HG03060 (cell line): ENCODE results near the gene TNRC6B.
"Not testable (repeated sequence)": the region's sequence is repeated elsewhere in the genome, so short reads cannot be mapped to it uniquely, and the experiment has no call there.

Experiments
- ATAC-seq: cut with Tn5 transposase; IDR thresholded peaks from one replicate; pipeline ENCODE4 v1.9.1; 2021; ENCODE audit warnings: low read depth, moderate number of reproducible peaks; ENCODE audit not compliant: unreplicated experiment

Gene TNRC6B

GRCh38 chr22:40182231-40182835 is 4.6 kb downstream of the TNRC6B start:
- no peak for ATAC-seq

GRCh38 chr22:40183029-40183581 is 5.4 kb downstream of the TNRC6B start:
- ATAC-seq: no peak

- not testable (repeated sequence) for ATAC-seq
Observed at GRCh38 chr22:40183603-40184002, 5.9 kb downstream of the TNRC6B start.

- no peak for ATAC-seq
Observed at GRCh38 chr22:40187389-40187788, 9.7 kb downstream of the TNRC6B start.

- ATAC-seq: no peak
Observed at GRCh38 chr22:40189997-40190396, 12.3 kb downstream of the TNRC6B start.

- no peak for ATAC-seq
Observed at GRCh38 chr22:40190501-40190900, 12.8 kb downstream of the TNRC6B start.

- ATAC-seq: no peak
Observed at GRCh38 chr22:40193429-40194421, 16.0 kb downstream of the TNRC6B start.

GRCh38 chr22:40194656-40195055 is 16.9 kb downstream of the TNRC6B start:
- no peak for ATAC-seq

GRCh38 chr22:40196628-40197360 is 19.1 kb downstream of the TNRC6B start:
- ATAC-seq: no peak

GRCh38 chr22:40197421-40197820 is 19.7 kb downstream of the TNRC6B start:
- not testable (repeated sequence) for ATAC-seq

- no peak for ATAC-seq
Observed at GRCh38 chr22:40198733-40199132, 21.0 kb downstream of the TNRC6B start.

- ATAC-seq: no peak
Observed at GRCh38 chr22:40199223-40199622, 21.5 kb downstream of the TNRC6B start.

- no peak for ATAC-seq
Observed at GRCh38 chr22:40199852-40200251, 22.1 kb downstream of the TNRC6B start.

GRCh38 chr22:40200795-40201530 is 23.2 kb downstream of the TNRC6B start:
- no peak for ATAC-seq

- no peak for ATAC-seq
Observed at GRCh38 chr22:40202225-40202944, 24.7 kb downstream of the TNRC6B start.

- ATAC-seq: no peak
Observed at GRCh38 chr22:40203572-40203971, 25.8 kb downstream of the TNRC6B start.

GRCh38 chr22:40204321-40205116 is 26.8 kb downstream of the TNRC6B start:
- ATAC-seq: no peak

- no peak for ATAC-seq
Observed at GRCh38 chr22:40206561-40206960, 28.8 kb downstream of the TNRC6B start.

- no peak for ATAC-seq
Observed at GRCh38 chr22:40210818-40211217, 33.1 kb downstream of the TNRC6B start.
